Measurements from ENCODE around the gene FBXL7.

The FBXL7 gene

GRCh38 chr5:15980835-15981234 is 480.9 kb downstream of the FBXL7 start:
- Histone ChIP-seq H3K36me3 (ENCODE audit: control insufficient read depth, insufficient read depth, low read length) (no peaks in the 10 kb centered on the region), H3K4me3 (replicated peaks; ENCODE audit: low read depth, low read length) (no peak overlapping the region), H3K27me3 (replicated peaks; ENCODE audit: control insufficient read depth, insufficient read depth, low read length) (no peaks in the 10 kb centered on the region)
- TF ChIP-seq CTCF (IDR thresholded peaks at IDR 0.05; ENCODE audit: insufficient read depth, low read length, poor library complexity, severe bottlenecking) = no peak
- no peak for DNase-seq (ENCODE audit: extremely low read depth, insufficient read length)

- Histone ChIP-seq H3K36me3 (ENCODE audit: control insufficient read depth, insufficient read depth, low read length) (no peaks in the 10 kb centered on the region), H3K27me3 (replicated peaks; ENCODE audit: control insufficient read depth, insufficient read depth, low read length) (no peaks in the 10 kb centered on the region), H3K4me3 (replicated peaks; ENCODE audit: low read depth, low read length) (no peak overlapping the region)
- TF ChIP-seq CTCF (IDR thresholded peaks at IDR 0.05; ENCODE audit: insufficient read depth, low read length, poor library complexity, severe bottlenecking) = no peak
- DNase-seq (ENCODE audit: extremely low read depth, insufficient read length) = no peak
These were observed 483.4 kb downstream of the FBXL7 start for GRCh38 chr5:15983392-15983791.
